ENCODE results near the gene ARL10.

GRCh38 chr5:176334031-176334770 lies 31.1 kb upstream of the ARL10 start:
- no peak for TF ChIP-seq CTCF (IDR thresholded peaks at IDR 0.05 in 4 of 5, conservative IDR thresholded peaks at IDR 0.05 in 1 of 5)
- TF ChIP-seq POLR2A (IDR thresholded peaks at IDR 0.05): no peak

Data from gastrocnemius medialis (tissue), 4 donors.